ENCODE results near the gene GRK5.

GRK5 gene

GRCh38 chr10:119470920-119471702 is 263.7 kb downstream of the GRK5 start:
- DNase-seq: no peak

- no peak for DNase-seq
Measured at GRCh38 chr10:119473771-119474170, 266.4 kb downstream of the GRK5 start.

GRCh38 chr10:119474606-119475005 is 267.2 kb downstream of the GRK5 start:
- no peak for DNase-seq

- no peak for DNase-seq
Measured at GRCh38 chr10:119477444-119477843, 270.1 kb downstream of the GRK5 start.

DNA sequence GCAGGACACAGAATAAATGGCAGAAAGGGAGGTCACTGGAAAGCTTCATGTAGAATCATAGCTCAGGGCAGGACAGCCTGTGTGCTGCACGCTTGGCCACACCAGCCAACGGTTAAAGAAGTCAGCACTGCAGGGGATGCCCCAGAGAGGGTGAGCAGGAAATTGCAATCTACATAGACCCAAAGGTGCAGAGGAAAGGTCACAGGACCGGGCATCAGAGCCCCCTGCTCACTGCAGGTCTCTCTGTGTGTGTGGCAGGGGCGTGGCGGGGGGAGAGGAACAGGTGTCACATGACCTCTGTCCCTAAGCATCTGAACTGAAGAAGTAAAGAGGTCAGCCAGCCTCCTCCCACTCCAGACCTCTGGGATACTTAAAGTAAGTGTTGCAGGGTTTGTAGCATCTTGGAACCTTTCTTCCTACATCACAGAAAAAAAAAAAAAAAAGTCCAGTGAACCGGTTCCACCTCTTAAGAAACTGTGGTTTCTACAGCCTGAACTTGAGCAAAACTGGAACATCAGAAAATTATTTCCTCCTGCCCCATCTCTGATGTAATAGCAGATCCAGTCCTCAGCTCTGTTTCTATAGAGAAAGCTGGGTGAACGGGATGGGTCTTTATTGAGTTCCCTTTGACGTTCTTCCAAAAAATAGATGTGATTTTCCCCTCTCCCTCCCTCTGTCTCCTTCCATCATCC is 270.9 kb downstream of the GRK5 start:
- no peak for DNase-seq

- no peak for DNase-seq
Measured at GRCh38 chr10:119478811-119479341, 271.5 kb downstream of the GRK5 start.

DNA sequence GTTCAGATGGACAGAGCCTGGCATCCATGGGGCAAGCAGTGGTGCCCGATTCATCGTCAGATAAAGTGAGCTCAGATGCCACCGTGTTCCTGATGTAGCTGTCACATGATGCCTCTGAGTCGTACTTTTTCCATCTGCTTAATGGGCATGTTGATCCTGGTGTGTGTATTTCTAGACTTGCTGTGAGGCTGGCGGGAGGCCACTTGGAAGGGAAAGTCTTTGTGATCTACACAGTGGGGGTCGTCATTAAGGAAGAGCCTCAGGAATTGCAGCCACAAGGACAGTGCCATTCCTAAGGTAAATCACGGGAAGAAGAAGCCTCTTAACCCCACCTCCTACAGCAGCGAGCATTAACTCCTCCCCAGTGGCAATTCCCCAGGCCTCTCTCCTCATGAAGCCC is 272.2 kb downstream of the GRK5 start:
- no peak for DNase-seq

DNA sequence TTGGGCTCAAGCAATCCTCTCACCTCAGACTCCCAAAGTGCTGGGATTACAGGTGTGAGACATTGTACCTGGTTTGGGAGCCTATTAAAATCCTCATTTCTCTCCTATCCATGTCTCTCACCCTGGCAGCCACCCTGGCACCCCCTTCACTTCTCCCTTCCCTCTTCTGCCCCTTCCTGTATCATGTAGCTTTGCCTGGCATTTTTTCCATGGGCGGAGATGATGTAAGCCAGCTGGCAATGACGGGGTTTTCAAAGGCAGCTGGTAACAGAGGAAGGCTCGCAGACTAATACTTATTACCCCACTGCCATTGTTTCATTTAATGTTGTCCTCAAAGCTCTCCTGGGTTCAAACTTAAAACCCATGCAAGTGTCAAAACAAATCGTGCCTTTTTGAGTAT is 273.3 kb downstream of the GRK5 start:
- DNase-seq: no peak

- DNase-seq: no peak
Measured at GRCh38 chr10:119481781-119482426, 274.5 kb downstream of the GRK5 start.

GRCh38 chr10:119483001-119483400 is 275.6 kb downstream of the GRK5 start:
- DNase-seq: no peak

- no peak for DNase-seq
Measured at GRCh38 chr10:119483839-119484238, 276.5 kb downstream of the GRK5 start.

DNA sequence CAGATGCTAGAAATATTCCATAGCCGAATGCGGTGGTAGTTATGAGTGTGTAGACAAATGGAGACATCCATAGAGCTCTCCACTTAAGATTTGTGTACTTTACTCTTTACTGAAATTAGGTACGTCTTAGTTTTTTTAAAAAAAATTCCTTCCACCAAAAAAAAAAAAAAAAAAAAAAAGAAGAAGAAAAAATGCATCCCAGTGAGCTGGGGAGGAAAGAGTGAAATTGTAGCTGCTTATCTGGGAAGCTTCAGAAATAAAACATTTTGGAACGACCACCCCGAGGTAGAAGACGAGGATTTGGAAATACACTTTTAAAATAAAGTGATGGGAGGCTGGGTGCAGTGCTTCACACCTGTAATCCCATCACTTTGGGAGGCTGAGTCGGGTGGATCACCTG is 281.3 kb downstream of the GRK5 start:
- no peak for DNase-seq

- DNase-seq: no peak
Measured at GRCh38 chr10:119489991-119490326, 282.6 kb downstream of the GRK5 start.

DNA sequence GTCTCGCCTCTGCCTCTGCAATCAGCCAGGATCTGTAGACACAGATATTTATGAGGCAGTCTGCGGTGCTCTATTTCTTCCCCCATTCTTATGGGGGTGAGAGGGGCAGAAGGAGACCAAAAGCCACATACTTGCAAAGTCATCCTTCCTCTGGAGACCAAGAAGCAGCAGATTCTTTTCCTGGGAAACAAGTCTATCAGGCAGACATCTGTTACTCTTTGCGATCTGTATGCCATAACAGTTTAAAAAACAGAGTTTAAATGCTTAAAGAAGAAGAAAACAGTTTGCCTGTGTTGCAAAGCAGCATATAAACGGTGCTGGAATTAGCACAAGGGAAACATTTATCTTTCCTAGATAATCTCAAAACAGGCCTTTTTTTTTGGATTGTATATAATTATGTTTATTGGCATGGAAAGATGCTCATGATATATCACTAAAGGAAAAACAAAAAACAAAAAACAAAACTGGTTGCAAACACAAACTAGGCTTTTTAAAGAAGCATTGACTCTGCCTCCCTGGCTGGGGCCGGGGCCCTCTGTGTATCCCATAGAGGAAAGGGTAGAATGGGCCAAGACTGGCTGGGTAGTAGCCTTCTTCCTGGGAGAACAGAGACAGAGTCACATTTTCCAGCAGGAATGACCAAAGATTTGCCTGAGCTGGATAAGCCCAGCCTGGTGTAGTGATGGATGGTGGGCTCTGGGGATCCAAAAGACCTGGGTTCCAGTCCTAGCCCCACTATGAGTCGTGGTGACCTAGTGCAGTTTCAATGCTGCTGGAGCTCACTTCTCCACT is 284.8 kb downstream of the GRK5 start:
- DNase-seq: no peak

DNA sequence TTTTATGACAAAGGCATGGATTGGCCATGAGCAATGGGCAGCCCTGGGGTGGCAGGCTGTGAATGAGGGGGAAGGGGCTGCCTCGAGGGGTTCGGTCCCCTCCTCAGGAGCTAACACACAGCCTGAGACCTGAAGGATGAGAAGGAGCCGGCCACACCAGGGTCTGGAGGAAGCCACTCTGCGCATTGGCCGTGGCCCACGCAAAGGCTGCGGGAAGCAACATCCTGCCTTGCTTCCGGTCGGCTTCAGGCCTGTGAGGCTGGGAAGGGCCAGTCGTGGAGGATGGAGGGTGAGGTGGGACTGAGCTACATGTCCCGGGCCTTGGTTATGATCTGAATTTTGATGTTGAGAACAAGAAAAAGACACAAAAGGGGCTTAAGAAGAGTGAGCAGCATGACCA is 285.8 kb downstream of the GRK5 start:
- DNase-seq: no peak

DNA sequence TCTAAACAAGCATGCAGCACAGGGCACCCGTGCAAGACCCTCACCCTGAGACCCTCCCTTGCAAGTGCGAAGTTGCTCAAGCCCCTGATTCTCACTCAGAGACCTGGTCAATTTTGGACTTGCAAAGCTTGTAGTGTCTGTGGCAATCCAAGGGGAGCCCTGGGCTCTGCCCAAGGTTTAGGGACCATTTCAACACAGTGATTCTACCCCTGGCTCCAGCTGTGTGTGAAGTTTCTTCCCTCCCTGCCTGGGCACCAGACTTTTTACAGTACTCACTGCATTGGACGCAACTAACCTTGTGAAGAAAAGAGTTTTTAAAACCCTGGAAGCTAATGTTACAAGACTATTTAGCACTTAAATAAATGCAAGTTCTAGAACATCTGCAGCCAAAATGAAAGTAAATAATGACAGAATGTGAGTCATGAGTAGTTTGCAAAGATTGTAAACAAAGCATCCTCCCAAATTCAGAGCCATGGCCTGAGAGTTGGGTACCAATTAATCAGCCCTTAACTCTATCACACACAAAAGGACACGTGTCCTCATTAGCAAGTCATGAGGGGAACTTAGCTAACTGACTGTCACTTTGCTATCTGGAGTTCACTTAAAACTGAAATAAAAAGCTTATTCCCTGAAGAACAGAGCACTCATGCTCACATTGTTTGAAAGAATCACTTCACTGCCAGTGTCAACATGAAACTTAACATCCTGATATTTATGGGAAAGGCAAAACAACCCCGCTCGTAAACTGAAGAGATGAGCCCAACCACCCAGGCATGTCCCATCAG is 287.1 kb downstream of the GRK5 start:
- no peak for DNase-seq

DNA sequence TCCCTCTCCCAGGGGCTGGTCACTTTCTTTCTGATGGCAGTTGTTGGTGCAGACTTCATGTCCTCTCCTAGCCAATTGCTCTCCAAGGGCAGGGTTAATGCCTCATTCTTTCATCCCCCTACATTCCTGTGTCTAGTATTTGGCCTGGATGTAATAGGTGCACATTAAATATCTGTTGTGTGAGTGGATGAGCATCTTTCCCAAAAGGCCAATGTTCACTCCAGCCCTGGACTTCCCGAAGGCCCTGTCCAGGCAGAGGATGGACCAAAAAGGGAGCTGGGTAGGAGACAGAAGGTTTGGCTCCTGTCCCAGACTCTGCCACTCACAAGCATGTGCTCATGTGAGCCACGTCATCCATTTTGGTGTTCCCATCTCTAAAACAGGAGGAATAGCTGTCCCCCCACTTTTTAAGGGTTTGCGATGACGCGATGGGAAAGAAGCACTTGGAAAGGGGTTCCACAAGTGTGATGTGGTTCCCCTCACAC is 287.7 kb downstream of the GRK5 start:
- no peak for DNase-seq

- no peak for DNase-seq
Measured at GRCh38 chr10:119495545-119495944, 288.2 kb downstream of the GRK5 start.

GRCh38 chr10:119496273-119496672 is 288.9 kb downstream of the GRK5 start:
- no peak for DNase-seq

GRCh38 chr10:119497243-119497642 is 289.9 kb downstream of the GRK5 start:
- DNase-seq: no peak

DNA sequence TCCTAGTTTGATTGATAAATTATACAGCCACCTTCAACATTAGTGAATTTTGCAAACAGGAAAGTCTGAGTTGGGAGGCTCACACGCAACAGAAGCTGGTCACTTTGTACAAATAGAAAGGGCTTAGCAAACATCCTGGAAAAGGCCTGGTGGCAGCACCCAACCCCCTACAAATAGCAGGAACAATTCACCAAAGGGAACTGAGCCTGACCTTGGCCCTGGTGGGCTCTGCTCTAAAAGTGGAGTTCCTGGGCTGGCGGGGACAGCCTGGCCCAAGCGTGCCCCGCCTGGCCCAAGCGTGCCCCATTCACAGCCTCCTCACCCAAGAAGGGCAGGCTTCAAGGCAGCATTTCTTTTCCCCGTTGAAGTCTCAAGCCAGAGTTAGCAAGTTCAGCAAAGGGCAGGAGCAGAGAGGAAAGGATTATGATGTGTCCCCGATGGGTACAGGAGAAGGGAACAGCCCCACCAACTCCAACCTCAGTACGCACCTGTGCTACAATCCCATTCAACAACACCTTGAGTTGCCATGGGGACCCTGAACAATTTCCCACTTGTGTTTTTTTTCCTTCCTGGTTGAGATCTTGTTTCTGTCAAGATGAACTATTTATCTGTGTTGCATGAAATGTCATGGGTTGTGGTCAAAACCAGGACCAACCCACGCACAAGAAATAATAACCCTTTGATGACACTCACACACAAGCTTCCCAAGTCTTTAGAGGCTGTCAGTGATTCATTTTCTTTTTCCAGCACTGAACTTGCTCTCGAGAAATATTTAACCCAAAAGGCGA is 291.7 kb downstream of the GRK5 start:
- no peak for DNase-seq
